Stimulated activated naive B cell treated with anti-CD40 and anti-IgM and Interleukin-4, amounts not matched to agents 10 μg/mL and 1 μg/mL and 100 μg/mL, for 72 hours (primary cell): Measurements from ENCODE around the gene NCK1.
"Not testable (repeated sequence)": the region's sequence is repeated elsewhere in the genome, so short reads cannot be mapped to it uniquely, and the experiment has no call there.

Experiments
- ATAC-seq, 2 donors: fragments of 150-1000 bp; cut with Tn5 transposase; replicated peaks; 2 replicates each; pipeline ENCODE4 v1.10.0; 2021; ENCODE audit warnings: moderate library complexity in 1 of 2
- DNase-seq: peaks from one replicate; pipeline ENCODE4 v3.0.0; 2021
- H3K27ac Mint-ChIP-seq: one replicate; pipeline ENCODE4 v1.8.0; 2022; ENCODE audit warnings: mild to moderate bottlenecking, mixed read lengths
- H3K27me3 Mint-ChIP-seq, 2 donors: one replicate each; pipeline ENCODE4 v1.8.0; 2022; ENCODE audit warnings: mixed read lengths in 2 of 2
- H3K36me3 Mint-ChIP-seq, 2 donors: one replicate each; pipeline ENCODE4 v1.8.0; 2022; ENCODE audit warnings: mixed read lengths in 2 of 2, mild to moderate bottlenecking in 1 of 2
- H3K4me1 Mint-ChIP-seq, 2 donors: one replicate each; pipeline ENCODE4 v1.8.0; 2022; ENCODE audit warnings: mixed read lengths in 2 of 2, mild to moderate bottlenecking in 1 of 2
- H3K4me3 Mint-ChIP-seq, 2 donors: one replicate each; pipeline ENCODE4 v1.8.0; 2022; ENCODE audit warnings: mild to moderate bottlenecking in 2 of 2, mixed read lengths in 2 of 2, moderate library complexity in 1 of 2
- H3K9me3 Mint-ChIP-seq, 2 donors: one replicate each; pipeline ENCODE4 v1.8.0; 2022; ENCODE audit warnings: mixed read lengths in 2 of 2, mild to moderate bottlenecking in 1 of 2

Gene NCK1

DNA sequence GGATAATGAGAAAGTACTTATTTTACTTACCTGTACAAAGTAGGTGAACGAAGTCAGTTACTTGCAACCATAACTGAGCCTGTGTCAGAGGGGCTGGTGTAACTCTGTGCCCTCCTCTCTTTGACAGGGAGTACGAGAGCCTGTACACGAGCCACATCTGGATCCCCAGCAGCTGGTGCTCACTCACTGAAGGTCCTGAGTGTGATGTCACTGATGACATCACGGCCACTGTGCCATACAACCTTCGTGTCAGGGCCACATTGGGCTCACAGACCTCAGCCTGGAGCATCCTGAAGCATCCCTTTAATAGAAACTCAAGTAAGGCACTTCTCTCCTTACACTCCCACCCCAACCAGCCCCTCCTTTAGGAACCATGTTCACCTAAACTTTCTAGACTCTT lies 120.0 kb downstream of the NCK1 start:
- ATAC-seq = no peak

DNA sequence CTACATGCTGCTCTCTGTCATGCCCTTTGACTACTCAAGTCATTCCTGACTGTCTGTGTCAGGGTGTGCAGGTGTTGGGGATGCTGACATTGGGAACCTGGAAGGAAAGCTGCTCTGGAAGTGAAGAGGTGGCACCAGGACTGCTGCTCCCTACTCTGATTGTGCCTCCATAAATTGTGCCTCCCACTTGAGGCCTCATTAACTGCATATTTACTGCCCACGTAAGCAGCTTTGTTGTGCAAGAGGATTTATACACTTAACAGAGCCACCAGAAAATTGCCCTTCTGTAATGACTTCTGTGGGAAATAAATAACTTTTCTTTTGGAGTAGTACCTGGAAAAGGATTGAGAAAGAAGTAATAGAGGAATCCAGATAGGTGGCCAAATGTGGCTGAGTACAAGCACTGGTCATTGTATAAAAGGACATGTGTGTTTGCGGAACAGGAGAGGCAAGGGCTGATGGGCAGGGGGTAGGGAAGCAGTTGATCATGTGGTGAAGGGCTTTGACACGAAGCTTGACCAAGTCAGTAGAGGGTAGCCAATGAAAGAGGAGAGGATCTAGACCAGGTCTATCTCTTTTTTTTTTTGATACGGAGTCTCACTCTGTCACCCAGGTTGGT lies 120.6 kb downstream of the NCK1 start:
- H3K27ac Mint-ChIP-seq = no peak overlapping the region
- ATAC-seq (no peak), DNase-seq (no peak)
- no peaks in the 10 kb centered on the region for H3K27me3 Mint-ChIP-seq
- H3K4me1 Mint-ChIP-seq = no peaks in the 10 kb centered on the region
- H3K9me3 Mint-ChIP-seq = no peaks in the 10 kb centered on the region
- H3K36me3 Mint-ChIP-seq = peaks cover 12 to 30% of the 10 kb centered on the region in 2 donors
- H3K4me3 Mint-ChIP-seq = no peak overlapping the region

More for the DNA sequence above, 120.0 kb downstream of the NCK1 start:
- Mint-ChIP-seq H3K27ac (no peak overlapping the region), H3K27me3 (no peaks in the 10 kb centered on the region), H3K9me3 (no peaks in the 10 kb centered on the region), H3K36me3 (peaks cover 12 to 28% of the 10 kb centered on the region in 2 donors), H3K4me1 (no peaks in the 10 kb centered on the region), H3K4me3 (no peak overlapping the region)
- no peak for DNase-seq

DNA sequence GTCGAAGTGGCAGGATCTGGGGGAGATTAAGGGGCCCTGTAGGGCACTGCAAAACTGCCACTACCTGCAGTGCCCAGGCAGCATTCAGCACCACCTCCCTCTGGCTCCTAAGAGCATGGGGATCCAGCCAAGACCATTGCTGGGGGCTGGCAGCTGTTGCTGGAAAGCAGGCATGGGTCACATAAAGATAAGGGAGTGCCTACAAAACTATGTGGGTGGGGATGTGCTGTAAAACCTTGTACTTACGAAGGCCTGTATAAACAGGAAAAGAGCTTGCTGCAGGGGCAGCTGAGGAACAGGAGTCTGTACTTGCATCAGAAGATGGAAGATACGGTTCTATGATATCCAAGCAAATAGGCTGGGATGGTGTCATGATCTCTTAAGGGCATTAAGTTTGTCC lies 122.8 kb downstream of the NCK1 start:
- Mint-ChIP-seq H3K4me3 (no peak overlapping the region), H3K4me1 (no peaks in the 10 kb centered on the region), H3K36me3 (peaks cover 15 to 30% of the 10 kb centered on the region in 2 donors), H3K9me3 (no peaks in the 10 kb centered on the region), H3K27me3 (no peaks in the 10 kb centered on the region), H3K27ac (no peak overlapping the region)
- ATAC-seq = no peak
- DNase-seq = no peak

DNA sequence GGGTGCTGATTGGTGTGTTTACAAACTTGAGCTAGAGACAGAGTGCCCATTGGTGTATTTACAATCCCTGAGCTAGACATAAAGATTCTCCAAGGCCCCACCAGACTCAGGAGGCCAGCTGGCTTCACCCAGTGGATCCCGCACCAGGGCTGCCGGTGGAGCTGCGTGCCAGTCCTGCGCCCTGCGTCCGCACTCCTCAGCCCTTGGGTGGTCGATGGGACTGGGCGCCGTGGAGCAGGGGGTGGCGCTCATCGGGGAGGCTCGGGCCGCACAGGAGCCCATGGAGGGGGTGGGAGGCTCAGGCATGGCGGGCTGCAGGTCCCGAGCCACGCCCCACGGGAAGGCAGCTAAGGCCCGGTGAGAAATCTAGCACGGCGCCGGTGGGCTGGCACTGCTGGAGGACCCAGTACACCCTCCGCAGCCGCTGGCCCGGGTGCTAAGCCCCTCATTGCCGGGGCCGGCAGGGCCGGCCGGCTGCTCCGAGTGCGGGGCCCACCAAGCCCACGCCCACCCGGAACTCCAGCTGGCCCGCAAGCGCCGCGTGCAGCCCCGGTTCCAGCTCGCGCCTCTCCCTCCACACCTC lies 125.5 kb downstream of the NCK1 start:
- peaks cover 21 to 30% of the 10 kb centered on the region in 2 donors for H3K36me3 Mint-ChIP-seq
- not testable (repeated sequence) for DNase-seq, H3K27ac Mint-ChIP-seq, H3K9me3 Mint-ChIP-seq, H3K4me3 Mint-ChIP-seq, H3K27me3 Mint-ChIP-seq, ATAC-seq, H3K4me1 Mint-ChIP-seq

DNA sequence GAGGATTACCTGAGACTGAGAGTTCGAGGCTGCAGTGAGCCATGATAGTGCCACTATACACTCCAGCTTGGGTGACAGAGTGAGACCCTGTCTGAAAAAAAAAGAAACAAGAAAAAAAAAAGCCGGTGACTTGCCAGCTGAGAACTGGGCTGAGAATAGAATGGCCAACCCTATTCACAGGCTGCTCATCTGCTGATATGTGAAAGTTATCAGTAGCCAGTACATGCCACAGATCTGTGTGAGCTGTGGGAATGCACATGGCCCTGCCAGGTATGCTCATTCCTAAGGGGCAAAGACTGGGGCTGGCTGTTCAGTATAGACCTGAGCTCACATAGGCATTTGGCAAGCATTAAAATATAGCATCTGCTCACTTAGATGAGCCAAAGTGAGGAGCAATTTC lies 126.6 kb downstream of the NCK1 start:
- Mint-ChIP-seq H3K27me3 (no peaks in the 10 kb centered on the region), H3K4me1 (no peaks in the 10 kb centered on the region), H3K4me3 (no peak overlapping the region), H3K27ac (no peak overlapping the region), H3K9me3 (no peaks in the 10 kb centered on the region), H3K36me3 (peaks cover 17 to 22% of the 10 kb centered on the region in 2 donors)
- ATAC-seq (no peak), DNase-seq (no peak)

DNA sequence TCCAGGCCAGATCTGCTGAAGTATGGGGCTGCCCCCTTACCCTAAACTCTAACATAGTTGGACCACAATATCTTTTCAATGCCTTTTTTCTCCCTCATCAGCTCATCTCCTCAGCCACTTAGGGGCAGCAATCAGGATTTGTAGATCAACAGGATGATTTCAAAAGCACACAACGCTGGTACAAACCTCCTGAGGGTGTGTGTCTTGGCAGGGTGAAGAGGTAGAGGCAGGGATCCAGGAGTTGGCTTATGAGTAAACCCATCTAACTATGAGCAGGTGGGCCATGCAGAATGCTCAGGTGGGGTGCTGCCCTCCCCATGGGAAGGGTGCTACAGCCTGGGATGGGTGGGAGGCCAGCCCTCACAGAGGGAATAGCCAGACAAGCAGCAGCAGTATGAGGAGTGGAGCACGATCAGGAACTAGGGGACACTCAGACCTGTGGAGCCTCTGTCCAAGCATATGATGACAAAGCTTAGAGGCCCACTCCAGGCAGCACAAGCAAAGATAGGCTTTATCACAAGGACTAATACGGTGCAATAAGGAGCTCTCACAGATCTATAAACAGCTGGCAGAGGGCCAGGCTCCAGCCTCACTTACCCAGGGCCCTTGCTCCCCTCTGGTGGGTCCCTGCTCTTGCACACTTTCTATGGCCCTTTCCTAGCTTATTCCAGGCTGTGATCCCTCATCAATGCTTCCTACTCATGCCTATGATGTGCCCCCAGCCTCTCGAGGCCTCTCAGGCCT lies 127.9 kb downstream of the NCK1 start:
- H3K36me3 Mint-ChIP-seq = peaks cover 12 to 15% of the 10 kb centered on the region in 2 donors
- H3K9me3 Mint-ChIP-seq = no peaks in the 10 kb centered on the region
- H3K4me1 Mint-ChIP-seq = no peaks in the 10 kb centered on the region
- no peak overlapping the region for H3K4me3 Mint-ChIP-seq
- no peak overlapping the region for H3K27ac Mint-ChIP-seq
- ATAC-seq = no peak
- DNase-seq = no peak
- H3K27me3 Mint-ChIP-seq = no peaks in the 10 kb centered on the region

DNA sequence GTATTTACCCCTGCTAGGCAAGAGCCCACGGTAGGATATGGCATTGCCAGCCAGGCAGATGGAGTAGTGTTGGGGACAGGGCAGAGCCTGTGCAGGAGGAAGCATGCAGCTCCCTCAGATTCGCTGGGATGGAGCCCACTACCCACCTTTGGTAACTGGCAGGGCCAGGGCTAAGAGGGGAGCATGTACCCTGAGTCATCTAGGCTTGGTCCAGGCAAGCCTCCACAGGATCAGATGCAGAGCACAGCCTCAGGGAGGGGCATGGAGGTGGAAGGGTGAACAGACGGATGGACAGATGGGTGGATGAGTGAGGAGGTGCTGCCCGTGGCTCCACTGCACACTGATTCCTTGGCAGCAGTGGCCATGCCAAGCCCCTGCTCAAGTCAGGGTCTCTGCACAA lies 128.8 kb downstream of the NCK1 start:
- DNase-seq (no peak), ATAC-seq (no peak)
- Mint-ChIP-seq H3K27ac (no peak overlapping the region), H3K27me3 (no peaks in the 10 kb centered on the region), H3K9me3 (no peaks in the 10 kb centered on the region), H3K4me3 (no peak overlapping the region), H3K4me1 (no peaks in the 10 kb centered on the region), H3K36me3 (peaks cover 15% of the 10 kb centered on the region in 2 donors)

DNA sequence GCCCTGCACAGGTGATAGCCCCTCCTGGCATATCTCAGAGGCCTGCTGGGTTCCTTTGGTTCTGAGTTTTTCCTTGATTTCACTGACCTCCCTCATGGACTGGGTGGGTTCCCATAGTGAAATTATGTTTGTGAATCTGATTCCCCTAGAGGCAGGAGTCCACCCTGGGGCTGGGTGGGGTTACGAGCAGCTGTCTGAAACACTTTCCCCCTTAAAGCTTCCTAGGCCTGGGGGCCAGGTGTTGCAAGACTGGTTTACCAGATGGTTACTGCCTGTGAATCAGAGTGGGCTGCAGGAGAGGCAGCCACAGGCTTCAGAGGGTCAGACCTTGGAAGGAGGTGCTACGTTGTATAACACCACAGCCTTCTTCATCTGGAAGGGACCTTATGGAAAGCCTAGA lies 130.1 kb downstream of the NCK1 start:
- Mint-ChIP-seq H3K9me3 (no peaks in the 10 kb centered on the region), H3K27ac (no peak overlapping the region), H3K4me3 (no peak overlapping the region), H3K27me3 (no peaks in the 10 kb centered on the region), H3K4me1 (no peaks in the 10 kb centered on the region), H3K36me3 (peaks cover 12 to 15% of the 10 kb centered on the region in 2 donors)
- DNase-seq (no peak), ATAC-seq (no peak)

DNA sequence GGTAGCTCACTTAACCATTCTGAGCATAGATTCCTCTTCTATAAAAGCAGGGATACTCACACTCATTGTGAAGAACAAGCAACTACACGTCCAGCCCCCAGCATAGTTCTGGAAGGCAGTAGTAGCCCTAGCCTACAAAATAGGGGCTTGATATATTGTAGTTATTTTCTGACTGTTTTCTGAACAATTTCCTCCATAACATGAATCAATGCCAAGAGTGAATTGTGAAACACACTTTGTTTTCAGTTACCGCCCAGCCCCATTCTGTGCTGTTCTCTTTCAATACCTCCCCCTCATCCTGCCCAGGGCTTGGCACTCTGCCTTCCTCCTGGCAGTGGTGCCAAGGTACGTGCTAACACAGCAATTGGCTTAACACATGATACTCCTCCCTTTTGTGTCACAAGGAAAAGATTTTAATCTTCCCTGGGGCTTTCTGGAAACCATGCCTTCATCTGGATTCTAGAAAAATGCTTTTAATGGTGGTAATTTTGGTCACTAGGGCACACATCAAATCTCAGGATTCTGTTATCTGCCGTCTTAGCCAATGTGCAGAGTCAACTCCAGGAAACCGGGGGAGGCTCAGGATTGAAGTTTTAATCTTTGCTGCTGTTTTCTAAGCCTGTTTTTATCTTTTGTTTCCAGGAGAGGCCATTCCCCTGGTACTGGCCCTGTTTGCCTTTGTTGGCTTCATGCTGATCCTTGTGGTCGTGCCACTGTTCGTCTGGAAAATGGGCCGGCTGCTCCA lies 132.9 kb downstream of the NCK1 start:
- no peak overlapping the region for H3K27ac Mint-ChIP-seq
- no peak overlapping the region for H3K4me3 Mint-ChIP-seq

DNA sequence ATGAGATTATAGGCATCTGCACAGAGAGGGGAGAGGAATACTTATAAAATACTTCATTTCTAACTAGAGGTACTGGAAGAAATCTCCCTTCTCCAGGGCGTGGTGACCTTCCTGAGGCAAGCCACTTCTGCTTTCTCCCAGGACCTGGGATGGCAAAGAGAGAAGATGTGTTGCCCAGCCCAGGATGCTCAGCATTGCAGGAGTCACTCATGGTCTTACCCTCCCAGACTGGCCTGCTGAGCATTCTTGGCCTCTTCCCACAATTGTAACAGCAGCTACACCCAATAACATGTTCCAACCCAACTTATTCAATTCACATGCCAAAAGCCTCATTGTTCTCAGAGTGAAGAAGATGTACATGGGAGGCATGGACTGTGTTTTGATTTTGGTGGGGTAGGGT lies 133.6 kb downstream of the NCK1 start:
- Mint-ChIP-seq H3K27me3 (no peaks in the 10 kb centered on the region), H3K4me1 (no peaks in the 10 kb centered on the region), H3K4me3 (no peak overlapping the region), H3K36me3 (peaks cover 11% of the 10 kb centered on the region in 2 donors), H3K9me3 (no peaks in the 10 kb centered on the region), H3K27ac (no peak overlapping the region)
- DNase-seq (no peak), ATAC-seq (no peak)

More for the DNA sequence above, 132.9 kb downstream of the NCK1 start:
- H3K4me1 Mint-ChIP-seq = no peaks in the 10 kb centered on the region
- H3K36me3 Mint-ChIP-seq = peaks cover 11 to 12% of the 10 kb centered on the region in 2 donors
- no peaks in the 10 kb centered on the region for H3K9me3 Mint-ChIP-seq
- DNase-seq = no peak
- no peak for ATAC-seq
- no peaks in the 10 kb centered on the region for H3K27me3 Mint-ChIP-seq
